GM10248 (cell line): Measurements from ENCODE around the gene TPRN.

Source experiments
- CTCF ChIA-PET: fragments of 300-600 bp; sonication (Branson Sonifier 250); formaldehyde crosslinking; extraction: SDS; loops from one replicate; lab custom pipeline; 2021; ENCODE audit warnings: antibody characterized with exemption; lab: Yijun Ruan, JAX
- POLR2A ChIA-PET: fragments of 350-650 bp; sonication (Branson Sonifier 250); formaldehyde crosslinking; extraction: SDS; loops from one replicate; lab custom pipeline; 2020; ENCODE audit warnings: antibody characterized with exemption; lab: Yijun Ruan, JAX
- DNase-seq: peaks from one replicate; pipeline ENCODE4 v3.0.0; 2012; ENCODE audit errors: extremely low spot score
- CTCF ChIP-seq: IDR thresholded peaks from 2 replicates; pipeline ENCODE4 v1.5.1; 2012; ENCODE audit warnings: mild to moderate bottlenecking, low read depth; ENCODE audit errors: extremely low read depth, missing control alignments, control extremely low read depth

The TPRN gene

GRCh38 chr9:137159105-137160053 lies 41.2 kb downstream of the TPRN start:
- DNase-seq = no peak
- ChIA-PET CTCF (interaction anchor here (1.6 kb wide), 1 partner anchor 77 kb away, joined by 4 read pairs; no protein-coding TSS in a partner anchor), POLR2A (no interaction called here)

GRCh38 chr9:137158625-137159024 lies 41.9 kb downstream of the TPRN start:
- CTCF ChIA-PET = interaction anchor here (1.3 to 1.5 kb wide), 2 partner anchors 83 to 92 kb away, joined by 3 to 4 read pairs; no protein-coding TSS in a partner anchor
- POLR2A ChIA-PET = no interaction called here
- TF ChIP-seq CTCF = no peak
- DNase-seq = no peak

More at GRCh38 chr9:137159105-137160053, 41.2 kb downstream of the TPRN start:
- TF ChIP-seq CTCF = no peak

DNA sequence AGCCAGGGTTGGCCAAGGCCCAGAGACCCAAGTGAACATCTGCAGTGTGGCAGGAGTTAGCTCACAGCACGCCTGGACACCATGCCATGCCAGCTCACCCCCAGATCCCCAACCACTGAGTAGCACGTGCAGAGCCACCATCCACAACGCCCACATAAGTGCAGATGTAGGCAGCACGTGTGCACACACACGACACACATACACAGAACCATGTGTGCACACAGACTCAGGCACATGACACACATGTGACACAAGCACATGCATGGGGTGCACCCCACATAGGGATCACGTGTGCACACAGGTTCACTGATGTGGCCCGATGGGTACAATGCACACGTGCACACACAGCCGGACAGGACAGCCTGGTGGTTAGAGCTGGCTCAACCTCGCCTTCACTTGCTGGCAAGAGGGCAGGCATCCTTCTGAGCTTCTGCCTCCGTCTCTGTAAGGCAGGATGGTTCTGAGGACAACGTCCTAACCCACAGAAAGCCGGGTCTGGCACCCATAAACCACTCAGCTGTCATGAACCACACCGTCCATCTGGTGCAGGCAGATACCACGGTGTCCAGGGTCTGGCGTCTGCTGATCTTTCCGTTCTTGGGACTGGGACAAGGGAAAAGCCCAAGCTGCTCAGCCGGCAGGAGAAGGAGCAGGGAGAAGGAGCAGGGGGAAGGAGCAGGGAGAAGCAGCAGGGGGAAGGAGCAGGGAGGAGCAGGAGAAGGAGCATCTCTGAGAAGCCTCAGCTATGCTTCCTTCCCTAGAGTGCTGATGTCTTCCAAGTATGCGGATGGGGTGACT lies 42.7 kb downstream of the TPRN start:
- ChIA-PET CTCF (interaction anchor here (0.9 to 2.2 kb wide), 9 partner anchors 9 to 129 kb away, joined by 3 to 7 read pairs (median 3); partner anchors contain the start of genes ABCA2, ANAPC2, RNF224 and SSNA1), POLR2A (no interaction called here)

DNA sequence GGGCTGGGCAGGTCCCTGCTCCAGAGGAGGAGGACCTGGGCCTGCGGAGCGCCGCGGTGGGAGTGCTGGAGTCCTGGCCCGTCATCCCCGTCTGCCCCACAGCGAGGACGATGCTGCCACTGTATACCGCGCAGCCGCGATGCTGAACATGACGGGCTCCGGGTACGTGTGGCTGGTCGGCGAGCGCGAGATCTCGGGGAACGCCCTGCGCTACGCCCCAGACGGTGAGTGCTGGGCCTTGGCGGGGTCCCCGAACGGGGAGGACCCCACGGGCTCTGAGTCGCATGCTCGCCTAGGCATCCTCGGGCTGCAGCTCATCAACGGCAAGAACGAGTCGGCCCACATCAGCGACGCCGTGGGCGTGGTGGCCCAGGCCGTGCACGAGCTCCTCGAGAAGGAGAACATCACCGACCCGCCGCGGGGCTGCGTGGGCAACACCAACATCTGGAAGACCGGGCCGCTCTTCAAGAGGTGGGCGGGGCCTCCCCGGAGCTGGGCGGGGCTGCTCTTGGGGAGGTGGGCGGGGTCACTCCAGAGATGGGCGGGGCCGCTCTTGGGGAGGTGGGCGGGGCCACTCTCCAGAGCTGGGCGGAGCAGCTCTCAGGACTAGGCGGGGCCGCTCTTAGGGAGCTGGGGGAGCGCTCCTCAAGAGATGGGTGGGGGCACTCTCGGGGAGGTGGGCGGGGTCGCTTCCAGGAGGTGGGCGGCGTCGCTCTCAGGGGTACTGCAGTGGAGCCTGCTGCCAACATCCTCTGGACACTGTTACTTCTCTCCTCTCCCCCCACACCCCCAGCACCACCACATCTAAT lies 43.8 kb downstream of the TPRN start:
- peak; percentile 83 for DNase-seq
- no peak for TF ChIP-seq CTCF
- ChIA-PET POLR2A (interaction anchor here (1.2 kb wide), 1 partner anchor 84 kb away, joined by 5 read pairs; the partner anchor contains the start of gene TUBB4B), CTCF (interaction anchor here (0.6 to 2.2 kb wide), 10 partner anchors 10 to 128 kb away, joined by 3 to 7 read pairs (median 3); partner anchors contain the start of genes ABCA2, ANAPC2, GRIN1 and RNF224)

More for the DNA sequence above, 42.7 kb downstream of the TPRN start:
- no peak for DNase-seq
- TF ChIP-seq CTCF = no peak

DNA sequence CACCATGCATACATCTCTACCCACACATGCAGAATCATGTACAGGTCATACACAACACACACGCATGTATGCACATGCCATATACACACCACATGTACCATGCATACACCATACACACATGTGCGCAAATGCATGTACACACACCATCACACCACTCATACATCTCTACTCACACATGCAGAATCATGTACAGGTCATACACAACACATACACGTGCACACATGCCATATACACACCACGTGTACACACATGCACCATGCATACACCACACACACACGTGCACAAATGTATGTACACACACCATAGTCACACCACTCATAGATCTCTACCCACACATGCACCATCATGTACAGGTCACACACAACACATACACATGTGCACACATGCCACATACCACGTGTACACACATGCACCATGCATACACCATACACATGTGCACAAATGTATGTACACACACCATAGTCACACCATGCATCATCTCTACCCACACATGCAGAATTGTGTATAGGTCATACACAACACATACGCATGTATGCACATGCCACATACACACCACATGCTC lies 47.6 kb downstream of the TPRN start:
- CTCF ChIA-PET = no interaction called here
- POLR2A ChIA-PET = no interaction called here
- no peak for DNase-seq
- no peak for TF ChIP-seq CTCF
